Measurements from ENCODE around the gene ATP5IF1.

Gene ATP5IF1

GRCh38 chr1:28273216-28273860 is 37.4 kb downstream of the ATP5IF1 start:
- no peak for TF ChIP-seq TAF1 (IDR thresholded peaks at IDR 0.05; ENCODE audit: borderline replicate concordance, low read depth, low read length)
- no peak for TF ChIP-seq POLR2AphosphoS5 (IDR thresholded peaks at IDR 0.05; ENCODE audit: low read depth, low read length)
- TF ChIP-seq POLR2A (IDR thresholded peaks at IDR 0.05; ENCODE audit: low read depth, low read length): no peak
- no peak for DNase-seq (ENCODE audit: insufficient read length)
- no peak for FAIRE-seq

GRCh38 chr1:28278763-28279162 is 42.8 kb downstream of the ATP5IF1 start:
- no peak for TF ChIP-seq POLR2AphosphoS5 (IDR thresholded peaks at IDR 0.05; ENCODE audit: low read depth, low read length)
- no peak for TF ChIP-seq TAF1 (IDR thresholded peaks at IDR 0.05; ENCODE audit: borderline replicate concordance, low read depth, low read length)
- no peak for TF ChIP-seq POLR2A (IDR thresholded peaks at IDR 0.05; ENCODE audit: low read depth, low read length)
- no peak for DNase-seq (ENCODE audit: insufficient read length)
- no peak for FAIRE-seq

- DNase-seq (ENCODE audit: insufficient read length): no peak
- TF ChIP-seq POLR2AphosphoS5 (IDR thresholded peaks at IDR 0.05; ENCODE audit: low read depth, low read length): no peak
- TF ChIP-seq TAF1 (IDR thresholded peaks at IDR 0.05; ENCODE audit: borderline replicate concordance, low read depth, low read length): no peak
- TF ChIP-seq POLR2A (IDR thresholded peaks at IDR 0.05; ENCODE audit: low read depth, low read length): no peak
- no peak for FAIRE-seq
Observed at GRCh38 chr1:28279721-28280120, 43.8 kb downstream of the ATP5IF1 start.

GRCh38 chr1:28280501-28280900 is 44.6 kb downstream of the ATP5IF1 start:
- no peak for FAIRE-seq
- TF ChIP-seq POLR2AphosphoS5 (IDR thresholded peaks at IDR 0.05; ENCODE audit: low read depth, low read length) (no peak), POLR2A (IDR thresholded peaks at IDR 0.05; ENCODE audit: low read depth, low read length) (no peak), TAF1 (IDR thresholded peaks at IDR 0.05; ENCODE audit: borderline replicate concordance, low read depth, low read length) (no peak)
- no peak for DNase-seq (ENCODE audit: insufficient read length)

GRCh38 chr1:28280977-28281381 is 45.1 kb downstream of the ATP5IF1 start:
- DNase-seq (ENCODE audit: insufficient read length) (no peak), FAIRE-seq (no peak)
- no peak for TF ChIP-seq POLR2AphosphoS5 (IDR thresholded peaks at IDR 0.05; ENCODE audit: low read depth, low read length)

- TF ChIP-seq POLR2A (IDR thresholded peaks at IDR 0.05; ENCODE audit: low read depth, low read length) (no peak), TAF1 (IDR thresholded peaks at IDR 0.05; ENCODE audit: borderline replicate concordance, low read depth, low read length) (no peak), POLR2AphosphoS5 (IDR thresholded peaks at IDR 0.05; ENCODE audit: low read depth, low read length) (no peak)
- FAIRE-seq (no peak), DNase-seq (ENCODE audit: insufficient read length) (no peak)
Observed at GRCh38 chr1:28281608-28282425, 45.9 kb downstream of the ATP5IF1 start.

- FAIRE-seq (no peak), DNase-seq (ENCODE audit: insufficient read length) (no peak)
- no peak for TF ChIP-seq POLR2A (IDR thresholded peaks at IDR 0.05; ENCODE audit: low read depth, low read length)
- TF ChIP-seq TAF1 (IDR thresholded peaks at IDR 0.05; ENCODE audit: borderline replicate concordance, low read depth, low read length): no peak
- TF ChIP-seq POLR2AphosphoS5 (IDR thresholded peaks at IDR 0.05; ENCODE audit: low read depth, low read length): no peak
Observed at GRCh38 chr1:28282426-28283407, 46.8 kb downstream of the ATP5IF1 start.

- DNase-seq (ENCODE audit: insufficient read length): no peak
- TF ChIP-seq TAF1 (IDR thresholded peaks at IDR 0.05; ENCODE audit: borderline replicate concordance, low read depth, low read length) (no peak), POLR2A (IDR thresholded peaks at IDR 0.05; ENCODE audit: low read depth, low read length) (no peak), POLR2AphosphoS5 (IDR thresholded peaks at IDR 0.05; ENCODE audit: low read depth, low read length) (no peak)
- no peak for FAIRE-seq
Observed at GRCh38 chr1:28286111-28286510, 50.2 kb downstream of the ATP5IF1 start.

All from GM12892 (cell line).